Adrenal gland (tissue), 12 donors: ENCODE measurements around the gene PTBP1. TPM values are rescaled to one million over a fixed set of nuclear protein-coding genes. Genes with fewer than 3 reads are reported as not detected.

Experiments
- DNase-seq, 7 donors: peaks; one replicate each; pipeline ENCODE4 v3.0.0-alpha.2; 2019 to 2020
- H3K27ac ChIP-seq, 5 donors: fragments of 200-600 bp; sonication (generic) in 4 of 5; 1 replicate in 3 of 5; 2 replicates in 2 of 5; pipeline versions ENCODE4 v1.5.1 to v1.8.0; 2016 to 2020; ENCODE audit warnings: mild to moderate bottlenecking in 1 of 5
- H3K27me3 ChIP-seq: fragments of 200-600 bp; 2 replicates; pipeline ENCODE4 v1.8.0; 2021
- H3K36me3 ChIP-seq, 2 donors: fragments of 200-600 bp; replicated peaks in 1 of 2; 1 replicate in 1 of 2; 2 replicates in 1 of 2; pipeline versions ENCODE4 v1.5.1 to v1.8.0; 2018 to 2022
- H3K4me1 ChIP-seq, 2 donors: fragments of 200-600 bp; replicated peaks in 1 of 2; 1 replicate in 1 of 2; 2 replicates in 1 of 2; pipeline versions ENCODE4 v1.5.1 to v1.8.0; 2018 to 2021
- H3K4me3 ChIP-seq, 4 donors: fragments of 200-600 bp; sonication (generic) in 3 of 4; one replicate each; pipeline ENCODE4 v1.5.1; 2016 to 2018
- H3K9me3 ChIP-seq, 3 donors: fragments of 200-600 bp; sonication (generic) in 1 of 3; replicated peaks in 1 of 3; 1 replicate in 2 of 3; 2 replicates in 1 of 3; pipeline versions ENCODE4 v1.5.1 to v1.8.0; 2016 to 2021
- POLR2A ChIP-seq, 2 donors: fragments of 450-650 bp; IDR thresholded peaks; one replicate each; pipeline ENCODE4 v1.6.1; 2017; ENCODE audit warnings: antibody characterized with exemption in 2 of 2, mild to moderate bottlenecking in 2 of 2, moderate library complexity in 1 of 2
- WGBS, 4 donors: extraction: QIAGEN DNeasy Blood & Tissue Kit in 2 of 4; methylation state at CpG; one replicate each; pipeline versions ENCODE4 v1.1.5 to v1.1.7; 2013 to 2017; 5-methylcytosine and 5-hydroxymethylcytosine counted together
- intact Hi-C, 2 donors: fragments of 100-400 bp; cut with DNase I; formaldehyde crosslinking; loops; one replicate each; pipeline versions ENCODE4 v1.14.1 to v1.15.0; 2022 to 2023
- polyA plus RNA-seq, 3 donors: library from polyadenylated mRNA; stranded (reverse); fragments of 200-250 nt in 2 of 3; fragments of 350-450 nt in 1 of 3; fragmentation: Illumina TruSeq in 1 of 3; extraction: RNeasy Lipid Tissue Mini Kit (QIAGEN cat#74804) in 1 of 3; gene quantifications; one replicate each; pipeline ENCODE4 v1.2.3, GENCODE V29; 2013 to 2014
- total RNA-seq, 9 donors: library from RNA; depleted of rRNA in 4 of 9; stranded (reverse); fragments of >200 nt in 4 of 9; fragments of 120-200 nt in 1 of 9; fragmentation: NEBNext Ultra II Directional in 1 of 9; extraction: Animal tissue kit (Norgen Biotek cat#: 25700) in 1 of 9; gene quantifications; one replicate each; pipeline versions ENCODE4 v1.1.0 to v1.2.4, GENCODE V29; 2013 to 2023
- TF ChIP-seq, protein P1 (sequence below), 6 experiments: fragments of 450-650 bp in 4 of 6; fragments of 200-600 bp in 2 of 6; sonication (generic) in 1 of 6; IDR thresholded peaks; 1 replicate in 5 of 6; 2 replicates in 1 of 6; pipeline versions ENCODE4 v1.5.1 to v1.8.0; 2016 to 2021; ENCODE audit warnings: antibody characterized with exemption in 6 of 6, mild to moderate bottlenecking in 2 of 6, moderate library complexity in 1 of 6
- donor health status: healthy with polysubstance abuse.
- donor health status: Bipolar disorder and iron deficiency.
- donor health status: DM: yes; HTN: yes; CAD: no.
- donor health status: DM: no; HTN: no; CAD: no.
- donor health status: DM: no; HTN: no; CAD: no.
- donor health status: DM: yes; HTN: yes; CAD: no.

Gene PTBP1
- total and polyA plus RNA-seq, 12 donors: 64.6 to 236 (median 146) TPM

DNA sequence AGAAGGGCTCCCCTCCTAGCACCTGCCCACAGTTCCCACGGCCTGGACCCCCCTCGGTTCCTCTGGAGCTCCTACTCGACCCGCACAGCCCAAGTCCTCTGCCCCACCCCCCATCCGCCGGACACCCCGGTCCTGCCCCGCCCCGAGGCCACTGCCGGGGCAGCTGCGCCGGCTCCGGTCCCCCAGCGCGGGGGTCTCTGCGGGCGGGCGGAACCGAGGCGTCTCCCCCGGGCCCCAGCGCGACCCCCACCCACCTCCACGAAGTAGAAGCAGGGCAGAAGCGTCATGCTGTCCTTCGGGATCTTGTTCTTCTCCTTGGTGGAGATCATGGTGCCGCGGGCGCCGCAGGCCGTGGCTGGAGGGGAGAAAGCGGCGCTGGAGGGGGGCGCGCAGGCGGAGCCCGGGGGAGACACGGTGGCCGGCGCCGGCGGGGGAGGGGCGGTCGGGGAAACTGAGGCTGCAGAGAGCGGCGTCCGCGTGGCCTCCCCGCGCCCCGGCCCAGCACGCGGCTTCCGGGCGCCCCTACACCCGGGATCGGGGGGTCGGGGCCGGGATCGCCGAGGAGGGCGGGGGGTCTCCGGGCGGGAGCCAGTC lies 24.1 kb downstream of the PTBP1 start:
- no peaks in the 10 kb centered on the region for H3K36me3 ChIP-seq
- intact Hi-C loops: no loop called here
- DNase-seq: no peak
- peak overlapping the region in 1 of 4 donors; percentile 43 for H3K4me3 ChIP-seq
- WGBS, 4 donors: 1 to 2% methylated on average over 36 to 63 of the region's 64 CpGs; no CpG with 5 or more reads in 2 of the 4 donors
- no peak for TF ChIP-seq POLR2A (IDR thresholded peaks at IDR 0.05)
- TF ChIP-seq, protein P1, sequence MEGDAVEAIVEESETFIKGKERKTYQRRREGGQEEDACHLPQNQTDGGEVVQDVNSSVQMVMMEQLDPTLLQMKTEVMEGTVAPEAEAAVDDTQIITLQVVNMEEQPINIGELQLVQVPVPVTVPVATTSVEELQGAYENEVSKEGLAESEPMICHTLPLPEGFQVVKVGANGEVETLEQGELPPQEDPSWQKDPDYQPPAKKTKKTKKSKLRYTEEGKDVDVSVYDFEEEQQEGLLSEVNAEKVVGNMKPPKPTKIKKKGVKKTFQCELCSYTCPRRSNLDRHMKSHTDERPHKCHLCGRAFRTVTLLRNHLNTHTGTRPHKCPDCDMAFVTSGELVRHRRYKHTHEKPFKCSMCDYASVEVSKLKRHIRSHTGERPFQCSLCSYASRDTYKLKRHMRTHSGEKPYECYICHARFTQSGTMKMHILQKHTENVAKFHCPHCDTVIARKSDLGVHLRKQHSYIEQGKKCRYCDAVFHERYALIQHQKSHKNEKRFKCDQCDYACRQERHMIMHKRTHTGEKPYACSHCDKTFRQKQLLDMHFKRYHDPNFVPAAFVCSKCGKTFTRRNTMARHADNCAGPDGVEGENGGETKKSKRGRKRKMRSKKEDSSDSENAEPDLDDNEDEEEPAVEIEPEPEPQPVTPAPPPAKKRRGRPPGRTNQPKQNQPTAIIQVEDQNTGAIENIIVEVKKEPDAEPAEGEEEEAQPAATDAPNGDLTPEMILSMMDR (IDR thresholded peaks at IDR 0.05): no peak
- H3K4me1 ChIP-seq: peaks cover 5 to 7% of the 10 kb centered on the region in 2 donors
- H3K27ac ChIP-seq: no peak overlapping the region
- H3K27me3 ChIP-seq: peaks cover 21% of the 10 kb centered on the region
- no peaks in the 10 kb centered on the region for H3K9me3 ChIP-seq

DNA sequence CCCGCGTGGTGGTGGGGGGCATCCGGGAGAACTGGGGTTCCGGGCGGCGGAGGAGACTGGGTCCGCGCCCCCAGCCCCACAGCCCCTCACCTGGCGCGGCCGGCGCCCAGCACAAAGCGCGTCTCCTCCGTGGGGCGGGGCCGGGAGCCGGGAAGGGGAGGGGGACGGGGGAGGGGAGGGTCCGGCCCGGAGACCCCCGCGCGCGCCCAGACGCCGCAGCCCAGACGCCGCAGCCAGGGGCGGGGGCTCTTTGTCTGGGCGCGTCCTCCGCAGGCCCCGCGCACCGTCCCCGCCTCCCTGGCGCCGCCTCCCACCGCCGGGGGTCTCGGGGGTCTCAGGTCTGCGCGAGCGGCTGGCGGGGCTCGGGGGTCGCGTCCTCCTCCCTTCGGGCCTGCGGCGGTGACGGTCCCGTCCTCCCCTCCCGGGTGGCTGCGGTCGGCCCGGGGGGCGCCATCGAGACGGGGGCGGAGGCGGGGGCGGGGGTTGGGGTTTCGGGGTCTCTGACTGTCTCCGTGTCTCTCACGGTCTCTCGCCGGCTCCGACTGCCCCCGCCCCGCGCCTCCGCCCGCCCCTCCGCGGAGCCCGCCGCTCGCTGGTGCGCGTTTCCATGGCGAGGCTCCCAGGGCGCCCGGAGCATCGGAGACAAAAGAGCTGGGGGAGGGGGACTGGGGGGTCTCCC lies 24.7 kb downstream of the PTBP1 start, which contains the start of gene PLPPR3:
Gene PLPPR3, minus strand, starts transcription at position 131 of the 679 bp plus-strand sequence. CDS start 396 bp downstream, outside the sequence.
- Histone ChIP-seq H3K4me1 (peaks cover 5 to 7% of the 10 kb centered on the region in 2 donors), H3K27ac (no peak within 1 kb of the TSS), H3K36me3 (no peaks in the 10 kb centered on the region), H3K27me3 (peaks cover 21% of the 10 kb centered on the region), H3K4me3 (peak within 1 kb of the TSS in 1 of 4 donors; percentile 43), H3K9me3 (no peaks in the 10 kb centered on the region)
- intact Hi-C loops: no loop called here
- DNase-seq: no peak
- WGBS, 4 donors: 1 to 7% (median 2%) methylated on average over 3 to 78 of the region's 86 CpGs; no CpG with 5 or more reads in 1 of the 4 donors
- TF ChIP-seq POLR2A (IDR thresholded peaks at IDR 0.05): no peak
- TF ChIP-seq, protein P1 (IDR thresholded peaks at IDR 0.05): no peak

DNA sequence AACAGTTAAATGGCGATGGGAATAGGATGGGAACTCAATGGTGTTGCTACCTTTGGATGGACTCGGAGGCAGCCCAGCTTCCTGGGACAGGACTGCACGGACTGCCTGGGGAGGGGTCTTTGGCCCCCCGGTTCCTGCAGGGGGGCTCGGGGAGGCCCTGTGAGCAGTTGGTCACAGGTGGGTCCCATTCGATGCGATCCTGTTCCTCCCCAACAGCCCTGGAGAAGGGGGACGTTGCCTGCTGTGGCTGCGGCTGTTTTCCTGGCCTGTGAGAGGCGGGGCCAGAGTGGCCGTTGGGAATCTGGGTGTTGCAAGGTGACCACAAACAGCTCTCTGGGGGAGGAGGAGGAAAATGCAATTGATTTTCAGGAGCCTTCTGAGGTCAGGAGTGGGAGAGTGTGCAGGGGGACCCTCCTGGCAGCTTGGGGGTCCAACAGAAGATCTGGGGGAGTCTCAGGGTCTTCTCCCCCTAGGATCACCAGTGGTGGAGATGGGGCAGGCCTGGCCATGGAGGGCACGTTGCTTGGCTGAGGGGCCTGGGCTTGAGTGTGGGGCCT lies 26.4 kb downstream of the PTBP1 start:
- H3K27ac ChIP-seq: no peak overlapping the region
- WGBS, 4 donors: 63 to 70% (median 67%) methylated on average over 7 to 12 of the region's 12 CpGs
- no peak for DNase-seq
- peaks cover 5 to 7% of the 10 kb centered on the region in 2 donors for H3K4me1 ChIP-seq
- intact Hi-C loops: no loop called here
- no peaks in the 10 kb centered on the region for H3K9me3 ChIP-seq
- H3K36me3 ChIP-seq: no peaks in the 10 kb centered on the region
- no peak for TF ChIP-seq POLR2A (IDR thresholded peaks at IDR 0.05)
- TF ChIP-seq, protein P1 (IDR thresholded peaks at IDR 0.05): no peak
- peaks cover 27% of the 10 kb centered on the region for H3K27me3 ChIP-seq
- H3K4me3 ChIP-seq: no peak overlapping the region

DNA sequence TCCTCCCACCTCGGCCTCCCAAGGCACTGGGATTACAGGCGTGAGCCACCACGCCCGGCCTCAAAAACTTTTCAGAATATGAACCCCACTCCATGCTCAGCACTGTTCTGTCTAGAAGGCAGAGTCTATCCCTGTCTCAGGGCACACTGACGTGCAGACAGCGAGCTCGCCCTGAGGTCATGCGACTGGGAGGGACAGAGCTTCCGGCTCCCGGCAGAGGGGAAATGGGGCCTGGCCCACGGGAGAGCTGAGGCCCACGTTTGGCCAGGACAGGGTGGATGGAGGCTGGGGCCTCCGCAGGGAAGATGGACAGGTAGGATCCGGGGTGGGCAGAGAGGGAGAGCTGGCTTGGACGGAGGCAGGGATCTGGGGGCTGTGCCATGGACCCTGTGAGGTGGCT lies 27.6 kb downstream of the PTBP1 start:
- Histone ChIP-seq H3K36me3 (no peaks in the 10 kb centered on the region), H3K4me3 (no peak overlapping the region), H3K27me3 (peaks cover 27% of the 10 kb centered on the region), H3K27ac (no peak overlapping the region), H3K9me3 (no peaks in the 10 kb centered on the region), H3K4me1 (peaks cover 5 to 7% of the 10 kb centered on the region in 2 donors)
- intact Hi-C loops: no loop called here
- no peak for TF ChIP-seq POLR2A (IDR thresholded peaks at IDR 0.05)
- TF ChIP-seq, protein P1 (IDR thresholded peaks at IDR 0.05): no peak
- no peak for DNase-seq
- WGBS, 4 donors: 62 to 81% (median 76%) methylated on average over 13 to 15 of the region's 15 CpGs
